ENCODE measurements around the gene RERE. TPM values are rescaled to one million over a fixed set of nuclear protein-coding genes. Genes with fewer than 3 reads are reported as not detected.
"Not testable (repeated sequence)": the region's sequence is repeated elsewhere in the genome, so short reads cannot be mapped to it uniquely, and the experiment has no call there.

RERE gene
- total RNA-seq, 1 experiment from 2014 or later = 47.4 TPM

- H3K36me3 ChIP-seq = no peaks in the 10 kb centered on the region
- no peaks in the 10 kb centered on the region for H3K9me3 ChIP-seq (replicated peaks)
- no peak overlapping the region for H3K27ac ChIP-seq
- DNase-seq = peak in 1 of 2 experiments; percentile 15
- H3K4me1 ChIP-seq = peaks cover 54% of the 10 kb centered on the region
- no peak overlapping the region for H3K4me3 ChIP-seq
- H3K27me3 ChIP-seq = no peaks in the 10 kb centered on the region
Observed at GRCh38 chr1:8457760-8458381, 359.6 kb downstream of the RERE start.

- no peak overlapping the region for H3K4me3 ChIP-seq
- no peak for DNase-seq
- no peaks in the 10 kb centered on the region for H3K9me3 ChIP-seq (replicated peaks)
- H3K27me3 ChIP-seq = no peaks in the 10 kb centered on the region
- H3K4me1 ChIP-seq = peaks cover 48% of the 10 kb centered on the region
- H3K27ac ChIP-seq = peak overlapping the region; percentile 87
- H3K36me3 ChIP-seq = no peaks in the 10 kb centered on the region; the same call in 1 of the 2 replicates
Observed at GRCh38 chr1:8456991-8457390, 360.4 kb downstream of the RERE start.

GRCh38 chr1:8456308-8456912 is 361.0 kb downstream of the RERE start:
- no peaks in the 10 kb centered on the region; the same call in 1 of the 2 replicates for H3K36me3 ChIP-seq
- H3K27ac ChIP-seq = peak overlapping the region; percentile 87
- no peaks in the 10 kb centered on the region for H3K27me3 ChIP-seq
- no peaks in the 10 kb centered on the region for H3K9me3 ChIP-seq (replicated peaks)
- H3K4me3 ChIP-seq = no peak overlapping the region
- DNase-seq = peak; percentile 40 to 62
- peaks cover 48% of the 10 kb centered on the region for H3K4me1 ChIP-seq

- Histone ChIP-seq H3K4me3 (no peak overlapping the region), H3K9me3 (replicated peaks) (no peaks in the 10 kb centered on the region), H3K27me3 (no peaks in the 10 kb centered on the region), H3K36me3 (no peaks in the 10 kb centered on the region; the same call in 1 of the 2 replicates), H3K27ac (peak overlapping the region; percentile 87), H3K4me1 (peaks cover 46% of the 10 kb centered on the region)
- DNase-seq = peak in 1 of 2 experiments; percentile 24
Observed at GRCh38 chr1:8455700-8456307, 361.6 kb downstream of the RERE start.

DNA sequence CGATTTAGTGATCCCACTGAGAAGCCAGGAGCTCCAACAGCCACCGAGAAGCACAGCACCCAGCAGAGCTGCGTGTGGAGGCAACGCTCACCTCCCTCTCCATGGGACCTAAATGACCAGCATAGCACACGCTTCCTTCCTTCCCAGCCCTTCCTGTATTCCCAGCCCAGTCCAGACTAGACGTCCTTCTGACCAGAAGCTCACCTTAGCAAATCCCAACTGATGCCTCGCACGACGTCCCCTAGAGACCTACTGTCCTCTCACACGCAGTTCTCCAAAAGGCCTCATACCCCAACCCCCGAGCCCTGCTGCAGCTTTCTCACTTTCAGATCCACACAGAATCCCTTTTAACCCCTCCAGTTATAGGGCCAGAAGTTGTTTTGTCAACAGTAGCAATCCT is 367.1 kb downstream of the RERE start:
- DNase-seq = no peak
- H3K27me3 ChIP-seq = no peaks in the 10 kb centered on the region
- no peak overlapping the region for H3K4me3 ChIP-seq
- H3K27ac ChIP-seq = no peak overlapping the region
- peaks cover 6% of the 10 kb centered on the region for H3K36me3 ChIP-seq
- H3K9me3 ChIP-seq (replicated peaks) = no peaks in the 10 kb centered on the region
- no peaks in the 10 kb centered on the region; the same call in 1 of the 2 replicates for H3K4me1 ChIP-seq

- Histone ChIP-seq H3K27ac (no peak overlapping the region), H3K9me3 (replicated peaks) (no peaks in the 10 kb centered on the region), H3K36me3 (peaks cover 6% of the 10 kb centered on the region), H3K4me1 (no peaks in the 10 kb centered on the region), H3K4me3 (no peak overlapping the region), H3K27me3 (no peaks in the 10 kb centered on the region)
- no peak for DNase-seq
Observed at GRCh38 chr1:8448911-8449661, 368.4 kb downstream of the RERE start.

GRCh38 chr1:8448505-8448904 is 368.9 kb downstream of the RERE start:
- not testable (repeated sequence) for DNase-seq; H3K4me3 ChIP-seq; H3K27me3 ChIP-seq; H3K36me3 ChIP-seq; H3K9me3 ChIP-seq (replicated peaks); H3K27ac ChIP-seq; H3K4me1 ChIP-seq

DNA sequence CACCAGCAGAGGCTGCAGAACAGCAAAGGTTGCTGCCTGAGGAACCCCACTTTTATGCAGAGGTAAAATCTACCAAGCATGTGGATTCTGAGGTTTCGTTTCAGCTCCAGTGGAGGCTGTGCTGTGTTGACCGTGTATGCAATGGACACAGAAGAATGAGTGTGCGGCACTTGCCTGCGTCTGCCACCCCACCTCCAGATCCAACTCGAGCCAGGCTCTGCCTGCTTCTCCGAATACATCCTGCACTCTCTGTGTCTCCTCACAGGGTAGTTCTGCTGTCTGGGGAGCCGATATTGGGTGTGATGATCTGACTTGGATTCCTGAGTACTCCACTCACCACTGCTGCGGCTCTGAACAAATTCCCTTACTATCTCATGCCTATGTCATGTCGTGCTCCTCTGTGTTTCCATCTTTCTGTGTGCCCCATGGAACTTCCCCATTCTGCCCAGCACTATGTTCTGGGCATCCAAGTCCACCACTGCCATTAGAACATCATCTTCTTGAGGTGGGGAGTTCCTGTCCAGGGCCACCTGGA is 369.8 kb downstream of the RERE start:
- DNase-seq = no peak
- Histone ChIP-seq H3K27me3 (no peaks in the 10 kb centered on the region), H3K36me3 (peaks cover 6% of the 10 kb centered on the region), H3K4me1 (no peaks in the 10 kb centered on the region), H3K4me3 (no peak overlapping the region), H3K27ac (no peak overlapping the region), H3K9me3 (replicated peaks) (no peaks in the 10 kb centered on the region; the same call in 1 of the 2 replicates)

- H3K9me3 ChIP-seq (replicated peaks); H3K4me1 ChIP-seq; H3K36me3 ChIP-seq; DNase-seq; H3K27me3 ChIP-seq; H3K27ac ChIP-seq; H3K4me3 ChIP-seq: not testable (repeated sequence)
Observed at GRCh38 chr1:8446119-8446518, 371.3 kb downstream of the RERE start.

DNA sequence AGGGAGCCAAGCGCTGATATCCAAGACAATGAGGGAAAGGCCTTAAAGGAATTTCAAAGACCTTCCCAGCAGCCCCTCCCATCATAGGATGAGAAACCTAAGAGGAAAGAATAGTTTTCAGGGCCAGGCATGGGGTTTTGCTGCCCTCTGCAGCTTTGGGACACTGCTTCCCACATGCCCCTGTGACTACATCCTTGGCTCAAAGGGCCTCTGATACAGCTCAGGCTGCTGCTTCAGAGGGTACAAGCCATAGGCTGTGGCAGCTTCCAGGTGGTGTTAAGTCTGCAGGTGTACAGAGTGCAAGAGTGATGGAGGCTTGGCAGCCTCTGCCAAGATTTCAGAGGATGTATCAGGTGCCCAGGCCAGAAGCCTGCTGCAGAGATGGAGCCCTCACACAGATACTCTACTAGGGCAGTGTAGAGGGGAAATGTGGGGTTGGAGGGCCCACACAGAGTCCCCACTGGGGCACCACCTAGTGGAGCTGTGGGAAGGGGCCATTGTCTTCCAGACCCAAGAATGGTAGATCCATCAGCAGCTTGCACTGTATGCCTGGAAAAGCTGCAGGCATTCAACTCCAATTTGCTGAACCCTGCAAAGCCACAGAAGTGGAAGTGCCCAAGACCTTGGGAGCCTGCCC is 373.8 kb downstream of the RERE start:
- Histone ChIP-seq H3K27me3 (no peaks in the 10 kb centered on the region), H3K27ac (no peak overlapping the region), H3K9me3 (replicated peaks) (no peaks in the 10 kb centered on the region; the same call in 1 of the 2 replicates), H3K4me1 (peaks cover 9% of the 10 kb centered on the region), H3K4me3 (no peak overlapping the region), H3K36me3 (peaks cover 6% of the 10 kb centered on the region)
- DNase-seq = no peak

DNA sequence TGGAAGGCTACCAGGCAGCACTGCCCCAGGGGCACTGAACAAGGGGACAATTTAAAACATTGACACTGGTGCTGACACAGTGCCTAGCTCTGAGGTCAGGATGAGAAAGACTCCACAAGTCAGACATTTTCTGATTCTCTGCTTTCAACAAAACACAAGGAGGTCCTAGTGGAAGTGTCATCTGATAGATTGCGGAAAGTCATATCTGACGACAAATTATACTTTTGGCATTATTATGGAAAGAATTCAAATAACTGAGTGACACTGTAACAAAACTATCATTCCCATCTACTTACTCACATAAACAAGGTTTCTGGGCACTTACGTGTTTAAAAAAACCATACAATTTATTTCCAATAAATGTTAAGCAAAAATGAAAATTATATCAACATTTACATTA is 376.0 kb downstream of the RERE start:
- Histone ChIP-seq H3K4me3 (no peak overlapping the region), H3K27me3 (no peaks in the 10 kb centered on the region), H3K27ac (no peak overlapping the region), H3K9me3 (replicated peaks) (no peaks in the 10 kb centered on the region; the same call in 1 of the 2 replicates), H3K36me3 (no peaks in the 10 kb centered on the region), H3K4me1 (peaks cover 13% of the 10 kb centered on the region)
- no peak for DNase-seq

DNA sequence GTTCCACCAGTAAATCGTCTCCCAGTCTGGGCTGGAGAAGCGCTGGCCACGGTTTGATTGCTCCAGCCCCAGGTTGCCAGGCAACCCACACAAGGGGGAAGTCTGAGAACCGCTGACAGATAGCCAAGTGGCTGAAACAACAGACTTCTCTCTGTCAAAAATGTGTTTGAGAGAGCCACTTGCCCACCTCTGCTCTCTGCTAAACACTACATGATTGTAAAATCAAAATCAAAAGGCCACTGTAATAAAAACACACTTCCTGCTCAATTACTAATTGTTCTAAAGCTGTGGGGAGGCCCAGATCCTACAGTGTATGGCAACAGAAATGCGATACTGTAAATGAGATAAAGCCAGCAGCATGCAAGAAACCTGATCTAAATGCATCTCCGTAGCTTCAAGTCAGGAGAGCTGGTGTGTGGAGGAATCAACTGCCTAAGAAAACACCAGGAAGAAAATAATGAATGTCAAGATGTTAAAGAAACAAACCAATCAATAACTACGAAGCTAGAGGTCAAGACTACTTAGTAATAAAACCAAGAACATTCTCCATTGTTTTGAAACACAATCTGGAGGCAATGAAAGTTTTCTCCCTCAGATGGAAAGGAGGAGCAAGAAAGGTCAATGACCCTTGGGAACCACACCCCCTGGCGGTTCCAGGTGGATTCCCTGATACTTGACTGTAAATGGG is 378.3 kb downstream of the RERE start:
- no peaks in the 10 kb centered on the region for H3K27me3 ChIP-seq
- DNase-seq = peak; percentile 80 to 90

DNA sequence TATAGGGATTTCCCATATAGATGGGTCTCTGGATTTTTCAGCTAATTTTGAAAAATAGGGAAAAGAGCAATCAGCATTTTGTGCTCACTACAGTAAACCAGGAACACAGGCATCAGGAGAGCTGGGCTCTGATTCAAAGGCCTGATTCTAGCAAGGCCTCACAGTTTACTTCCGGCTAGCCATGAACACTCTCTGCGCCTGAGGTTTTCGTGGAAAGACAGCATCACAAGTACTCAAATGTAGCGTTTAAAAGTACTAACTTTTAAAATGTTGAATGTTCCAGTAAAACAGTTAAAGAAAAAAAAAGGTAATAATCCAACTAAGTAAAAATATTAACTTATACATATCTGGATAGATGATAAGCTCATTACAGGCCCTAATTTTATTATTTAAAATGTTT is 379.0 kb downstream of the RERE start:
- DNase-seq = no peak
- Histone ChIP-seq H3K4me3 (no peak overlapping the region), H3K4me1 (peaks cover 24% of the 10 kb centered on the region), H3K27ac (no peak overlapping the region), H3K9me3 (replicated peaks) (no peaks in the 10 kb centered on the region; the same call in 1 of the 2 replicates), H3K36me3 (no peaks in the 10 kb centered on the region), H3K27me3 (no peaks in the 10 kb centered on the region)

More for the DNA sequence above, 378.3 kb downstream of the RERE start:
- no peak overlapping the region for H3K4me3 ChIP-seq
- H3K9me3 ChIP-seq (replicated peaks) = no peaks in the 10 kb centered on the region; the same call in 1 of the 2 replicates
- no peaks in the 10 kb centered on the region for H3K36me3 ChIP-seq
- no peak overlapping the region for H3K27ac ChIP-seq
- peaks cover 24% of the 10 kb centered on the region for H3K4me1 ChIP-seq

DNA sequence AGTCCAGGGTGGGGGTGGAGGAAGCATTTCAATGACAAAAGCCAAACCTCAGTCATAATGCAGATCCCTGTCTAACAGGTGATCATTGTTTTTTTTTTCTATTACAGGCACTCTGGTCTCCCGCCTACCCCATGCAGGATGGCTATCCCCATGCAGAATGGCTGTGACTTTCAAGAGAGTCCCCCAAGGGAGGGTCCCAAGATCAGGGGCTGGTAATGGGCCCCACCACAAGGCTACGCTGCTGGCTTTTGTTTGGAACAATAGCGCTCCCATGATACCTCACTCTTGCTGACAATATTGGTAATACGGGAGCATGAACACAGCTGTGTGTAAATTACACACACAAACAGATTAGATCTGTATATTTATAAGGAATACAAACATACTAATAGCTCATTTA is 380.1 kb downstream of the RERE start:
- H3K36me3 ChIP-seq = no peaks in the 10 kb centered on the region
- no peak overlapping the region for H3K4me3 ChIP-seq
- H3K9me3 ChIP-seq (replicated peaks) = no peaks in the 10 kb centered on the region
- no peak for DNase-seq
- peaks cover 24% of the 10 kb centered on the region for H3K4me1 ChIP-seq
- no peaks in the 10 kb centered on the region for H3K27me3 ChIP-seq
- H3K27ac ChIP-seq = no peak overlapping the region

Data from SJCRH30 (cell line).